HG03097 (cell line): ENCODE results near the gene TELO2.

Experiments
- ATAC-seq: cut with Tn5 transposase; IDR thresholded peaks from one replicate; pipeline ENCODE4 v1.9.1; 2021; ENCODE audit not compliant: unreplicated experiment, low FRiP score

Gene TELO2

GRCh38 chr16:1533443-1533951 lies 40.3 kb downstream of the TELO2 start, which contains the start of gene TMEM204:
Gene TMEM204 (plus strand): TSS chr16:1533666. CDS start chr16:1534276, 610 bp downstream.
- ATAC-seq, result no peak

GRCh38 chr16:1534021-1535020 lies 41.2 kb downstream of the TELO2 start:
- no peak for ATAC-seq

- ATAC-seq, result no peak
These were observed 42.5 kb downstream of the TELO2 start for GRCh38 chr16:1535391-1536291.

GRCh38 chr16:1536601-1537000 lies 43.4 kb downstream of the TELO2 start:
- ATAC-seq, result no peak

- ATAC-seq, result no peak
These were observed 44.0 kb downstream of the TELO2 start for GRCh38 chr16:1537138-1537577.

- ATAC-seq, result no peak
These were observed 44.7 kb downstream of the TELO2 start for GRCh38 chr16:1537763-1538289.

GRCh38 chr16:1538804-1539520 lies 45.8 kb downstream of the TELO2 start:
- ATAC-seq, result no peak

- ATAC-seq, result no peak
These were observed 46.8 kb downstream of the TELO2 start for GRCh38 chr16:1539720-1540555.

GRCh38 chr16:1540556-1540855 lies 47.3 kb downstream of the TELO2 start:
- no peak for ATAC-seq

- ATAC-seq, result no peak
These were observed 48.4 kb downstream of the TELO2 start for GRCh38 chr16:1541293-1542165.

GRCh38 chr16:1542166-1542500 lies 49.0 kb downstream of the TELO2 start:
- no peak for ATAC-seq

- no peak for ATAC-seq
These were observed 49.4 kb downstream of the TELO2 start for GRCh38 chr16:1542533-1542932.

GRCh38 chr16:1543085-1543896 lies 50.1 kb downstream of the TELO2 start:
- ATAC-seq, result no peak

- ATAC-seq, result no peak
These were observed 52.2 kb downstream of the TELO2 start for GRCh38 chr16:1545044-1546040.

- no peak for ATAC-seq
These were observed 53.3 kb downstream of the TELO2 start for GRCh38 chr16:1546430-1546829.

- no peak for ATAC-seq
These were observed 55.1 kb downstream of the TELO2 start for GRCh38 chr16:1548233-1548632.
